ENCODE data around the gene MNAT1.

MNAT1 gene

GRCh38 chr14:60922050-60922449, 187.5 kb downstream of the MNAT1 start:
- Histone ChIP-seq H3K9me3 (no peaks in the 10 kb centered on the region), H3K27ac (no peak overlapping the region)

GRCh38 chr14:60925286-60925685, 190.7 kb downstream of the MNAT1 start:
- H3K4me3 ChIP-seq (ENCODE audit: low read depth in 1 of 2, low read length in 1 of 2), result no peak overlapping the region
- TF ChIP-seq, protein P1, sequence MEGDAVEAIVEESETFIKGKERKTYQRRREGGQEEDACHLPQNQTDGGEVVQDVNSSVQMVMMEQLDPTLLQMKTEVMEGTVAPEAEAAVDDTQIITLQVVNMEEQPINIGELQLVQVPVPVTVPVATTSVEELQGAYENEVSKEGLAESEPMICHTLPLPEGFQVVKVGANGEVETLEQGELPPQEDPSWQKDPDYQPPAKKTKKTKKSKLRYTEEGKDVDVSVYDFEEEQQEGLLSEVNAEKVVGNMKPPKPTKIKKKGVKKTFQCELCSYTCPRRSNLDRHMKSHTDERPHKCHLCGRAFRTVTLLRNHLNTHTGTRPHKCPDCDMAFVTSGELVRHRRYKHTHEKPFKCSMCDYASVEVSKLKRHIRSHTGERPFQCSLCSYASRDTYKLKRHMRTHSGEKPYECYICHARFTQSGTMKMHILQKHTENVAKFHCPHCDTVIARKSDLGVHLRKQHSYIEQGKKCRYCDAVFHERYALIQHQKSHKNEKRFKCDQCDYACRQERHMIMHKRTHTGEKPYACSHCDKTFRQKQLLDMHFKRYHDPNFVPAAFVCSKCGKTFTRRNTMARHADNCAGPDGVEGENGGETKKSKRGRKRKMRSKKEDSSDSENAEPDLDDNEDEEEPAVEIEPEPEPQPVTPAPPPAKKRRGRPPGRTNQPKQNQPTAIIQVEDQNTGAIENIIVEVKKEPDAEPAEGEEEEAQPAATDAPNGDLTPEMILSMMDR (IDR thresholded peaks at IDR 0.05), result no peak
- no peaks in the 10 kb centered on the region for H3K36me3 ChIP-seq

More at GRCh38 chr14:60922050-60922449, 187.5 kb downstream of the MNAT1 start:
- Histone ChIP-seq H3K4me1 (ENCODE audit: control insufficient read depth in 1 of 2, insufficient read depth in 1 of 2, low read depth in 1 of 2, low read length in 1 of 2) (no peaks in the 10 kb centered on the region), H3K27me3 (no peaks in the 10 kb centered on the region), H3K4me3 (ENCODE audit: low read depth in 1 of 2, low read length in 1 of 2) (no peak overlapping the region), H3K36me3 (no peaks in the 10 kb centered on the region)
- TF ChIP-seq, protein P1 (IDR thresholded peaks at IDR 0.05), result no peak

DNA sequence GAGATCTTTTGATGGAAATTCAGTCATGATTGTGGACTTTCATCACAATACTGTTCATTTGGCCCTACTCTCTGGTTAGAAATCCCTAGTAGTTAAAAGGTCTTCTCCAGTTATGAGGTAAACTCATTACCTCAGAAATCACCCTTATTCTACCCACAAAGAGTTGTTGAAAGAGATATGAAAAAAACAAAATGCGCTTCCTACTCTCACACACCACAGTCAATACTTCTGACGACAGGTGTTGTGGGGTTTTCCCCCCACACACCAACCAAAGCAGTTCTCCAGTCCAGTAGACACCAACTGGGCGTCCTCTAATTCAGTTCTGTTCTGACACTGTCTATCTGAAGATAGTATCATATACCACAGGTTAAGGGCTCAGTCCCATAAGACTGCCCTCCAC, 191.4 kb downstream of the MNAT1 start:
- Histone ChIP-seq H3K27me3 (no peaks in the 10 kb centered on the region), H3K4me1 (ENCODE audit: control insufficient read depth in 1 of 2, insufficient read depth in 1 of 2, low read depth in 1 of 2, low read length in 1 of 2) (no peaks in the 10 kb centered on the region), H3K9me3 (no peaks in the 10 kb centered on the region), H3K27ac (no peak overlapping the region), H3K4me3 (ENCODE audit: low read depth in 1 of 2, low read length in 1 of 2) (no peak overlapping the region), H3K36me3 (no peaks in the 10 kb centered on the region)
- TF ChIP-seq, protein P1 (IDR thresholded peaks at IDR 0.05), result no peak

More at GRCh38 chr14:60925286-60925685, 190.7 kb downstream of the MNAT1 start:
- Histone ChIP-seq H3K9me3 (no peaks in the 10 kb centered on the region), H3K27ac (no peak overlapping the region), H3K27me3 (no peaks in the 10 kb centered on the region), H3K4me1 (ENCODE audit: control insufficient read depth in 1 of 2, insufficient read depth in 1 of 2, low read depth in 1 of 2, low read length in 1 of 2) (no peaks in the 10 kb centered on the region)

- Histone ChIP-seq H3K27ac (no peak overlapping the region), H3K9me3 (no peaks in the 10 kb centered on the region), H3K4me1 (ENCODE audit: control insufficient read depth in 1 of 2, insufficient read depth in 1 of 2, low read depth in 1 of 2, low read length in 1 of 2) (no peaks in the 10 kb centered on the region), H3K36me3 (no peaks in the 10 kb centered on the region), H3K27me3 (no peaks in the 10 kb centered on the region), H3K4me3 (ENCODE audit: low read depth in 1 of 2, low read length in 1 of 2) (no peak overlapping the region)
- TF ChIP-seq, protein P1 (IDR thresholded peaks at IDR 0.05), result no peak
Measured at GRCh38 chr14:60931218-60931617, 196.7 kb downstream of the MNAT1 start.

GRCh38 chr14:60933920-60934655, 199.5 kb downstream of the MNAT1 start:
- no peaks in the 10 kb centered on the region for H3K4me1 ChIP-seq (ENCODE audit: control insufficient read depth in 1 of 2, insufficient read depth in 1 of 2, low read depth in 1 of 2, low read length in 1 of 2)
- TF ChIP-seq, protein P1 (IDR thresholded peaks at IDR 0.05), result no peak
- no peaks in the 10 kb centered on the region for H3K36me3 ChIP-seq
- no peaks in the 10 kb centered on the region for H3K9me3 ChIP-seq
- no peak overlapping the region for H3K4me3 ChIP-seq (ENCODE audit: low read depth in 1 of 2, low read length in 1 of 2)
- H3K27me3 ChIP-seq, result no peaks in the 10 kb centered on the region
- H3K27ac ChIP-seq, result no peak overlapping the region

Data from neutrophil (primary cell).